OCI-LY7 (cell line): Measurements from ENCODE around the gene B2M.
A peak's percentile ranks its signal among the peaks of the same experiment; 100 is the strongest.

ENCODE experiments used
- EZH2phosphoT487 ChIP-seq: fragments of 200-600 bp; sonication (generic); IDR thresholded peaks from 2 replicates; pipeline ENCODE4 v1.6.1; 2018; ENCODE audit warnings: low read depth, borderline replicate concordance, mild to moderate bottlenecking, mixed run types, antibody characterized with exemption, low read length, moderate library complexity, mixed read lengths
- TF ChIP-seq, protein P1 (sequence below): fragments of 200-600 bp; sonication (generic); conservative IDR thresholded peaks from 2 replicates; pipeline ENCODE4 v1.5.1; 2014; ENCODE audit warnings: mild to moderate bottlenecking, antibody characterized with exemption, low read length, moderate library complexity, mixed read lengths

DNA sequence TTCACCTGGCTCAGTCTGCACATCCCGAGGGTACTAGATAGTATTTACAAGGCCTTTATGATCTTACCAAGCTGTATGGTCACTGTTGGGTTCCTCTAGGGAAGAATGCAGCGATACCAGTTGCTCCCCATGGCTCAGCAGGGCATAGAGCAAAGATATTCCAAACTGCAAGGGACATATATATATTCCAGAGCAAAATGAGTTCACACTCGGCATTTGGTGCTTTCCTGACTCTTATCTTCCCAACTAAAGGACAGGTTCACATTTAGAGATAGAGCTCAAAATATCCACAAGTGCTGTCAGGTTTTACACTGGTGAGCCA is 44.3 kb upstream of the B2M start:
- TF ChIP-seq, protein P1, sequence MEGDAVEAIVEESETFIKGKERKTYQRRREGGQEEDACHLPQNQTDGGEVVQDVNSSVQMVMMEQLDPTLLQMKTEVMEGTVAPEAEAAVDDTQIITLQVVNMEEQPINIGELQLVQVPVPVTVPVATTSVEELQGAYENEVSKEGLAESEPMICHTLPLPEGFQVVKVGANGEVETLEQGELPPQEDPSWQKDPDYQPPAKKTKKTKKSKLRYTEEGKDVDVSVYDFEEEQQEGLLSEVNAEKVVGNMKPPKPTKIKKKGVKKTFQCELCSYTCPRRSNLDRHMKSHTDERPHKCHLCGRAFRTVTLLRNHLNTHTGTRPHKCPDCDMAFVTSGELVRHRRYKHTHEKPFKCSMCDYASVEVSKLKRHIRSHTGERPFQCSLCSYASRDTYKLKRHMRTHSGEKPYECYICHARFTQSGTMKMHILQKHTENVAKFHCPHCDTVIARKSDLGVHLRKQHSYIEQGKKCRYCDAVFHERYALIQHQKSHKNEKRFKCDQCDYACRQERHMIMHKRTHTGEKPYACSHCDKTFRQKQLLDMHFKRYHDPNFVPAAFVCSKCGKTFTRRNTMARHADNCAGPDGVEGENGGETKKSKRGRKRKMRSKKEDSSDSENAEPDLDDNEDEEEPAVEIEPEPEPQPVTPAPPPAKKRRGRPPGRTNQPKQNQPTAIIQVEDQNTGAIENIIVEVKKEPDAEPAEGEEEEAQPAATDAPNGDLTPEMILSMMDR, result 0 out of 2 replicates have a peak, but pooled peaks have one; percentile 5
- TF ChIP-seq EZH2phosphoT487, result no peak
